ENCODE measurements around the gene SHC3.

DNA sequence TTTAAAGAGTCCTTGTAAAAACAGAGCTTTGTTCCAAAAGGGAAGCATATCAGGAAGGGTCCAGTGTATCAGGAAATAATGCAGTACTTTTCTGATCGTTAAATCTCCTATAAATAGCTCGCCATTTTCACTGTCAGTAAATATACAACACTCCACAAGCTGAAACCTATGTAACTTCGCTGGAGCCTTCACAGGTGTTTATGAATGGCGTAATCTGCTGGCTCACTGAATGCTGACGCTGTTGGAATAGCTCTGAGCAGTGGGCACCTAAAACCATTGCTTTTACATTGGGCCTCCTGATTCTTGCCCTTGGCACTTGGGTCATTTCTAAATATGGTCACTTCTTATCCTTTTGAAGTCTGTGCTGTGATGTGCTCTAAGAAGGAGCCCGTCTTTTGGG is 4.3 kb downstream of the SHC3 start:
- no peak for TF ChIP-seq POLR2A (IDR thresholded peaks at IDR 0.05; ENCODE audit: low read length)
- no peak for TF ChIP-seq GATA1 (IDR thresholded peaks at IDR 0.05; ENCODE audit: low read depth, low read length)

Data from erythroblast (primary cell).